ENCODE data around the gene EVI5L. TPM values are rescaled to one million over a fixed set of nuclear protein-coding genes. Genes with fewer than 3 reads are reported as not detected.

Gene EVI5L
- total and polyA plus RNA-seq, 2 of the 8 experiments (the other 6 are each of a cell fraction or from before 2014, with no cell fraction given), result 7.2 to 11.0 TPM

- Histone ChIP-seq H3K79me1 (ENCODE audit: low read depth, low read length) (no peaks in the 10 kb centered on the region), H4K20me1 (replicated peaks in 1 of 2; ENCODE audit: control insufficient read depth in 1 of 2, insufficient read depth in 2 of 2, low read length in 2 of 2) (peaks cover 0 to 22% of the 10 kb centered on the region in 2 experiments), H3K9ac (replicated peaks in 1 of 4; ENCODE audit: extremely low read depth in 1 of 4, low read depth in 3 of 4, low read length in 3 of 4) (no peak overlapping the region; a peak in 1 of 7 replicates), H2BK15ac (ENCODE audit: low read length) (0 out of 2 replicates have a peak overlapping the region, but pooled peaks have one; percentile 65), H2AFZ (ENCODE audit: low read length) (no peak overlapping the region), H3K23ac (ENCODE audit: insufficient read length) (no peak overlapping the region), H3K18ac (ENCODE audit: extremely low read depth, low read length) (no peak overlapping the region), H4K8ac (ENCODE audit: extremely low read depth, insufficient read depth, low read length) (no peak overlapping the region), H3K4me3 (ENCODE audit: extremely low read depth in 1 of 4, insufficient read depth in 2 of 4, low read depth in 3 of 4, low read length in 4 of 4) (no peak overlapping the region), H2BK5ac (ENCODE audit: low read depth, low read length) (0 out of 2 replicates have a peak overlapping the region, but pooled peaks have one; percentile 35), H3K4me1 (replicated peaks in 1 of 4; ENCODE audit: control insufficient read depth in 3 of 4, insufficient read depth in 4 of 4, low read length in 3 of 4) (no peaks in the 10 kb centered on the region), H3K36me3 (ENCODE audit: control insufficient read depth in 2 of 4, insufficient read depth in 4 of 4, low read length in 3 of 4) (no peaks in the 10 kb centered on the region; a peak in 1 of 8 replicates), H3K56ac (replicated peaks; ENCODE audit: insufficient read length, low read depth, low read length) (peak overlapping the region; percentile 97), H3K23me2 (ENCODE audit: low read depth, low read length) (peaks cover 17% of the 10 kb centered on the region), H3K27me3 (replicated peaks in 1 of 4; ENCODE audit: control insufficient read depth in 3 of 4, extremely low read depth in 1 of 4, insufficient read depth in 3 of 4, low read length in 3 of 4) (no peaks in the 10 kb centered on the region; a peak in 1 of 7 replicates), H2AK5ac (ENCODE audit: low read depth, low read length) (peak overlapping the region; percentile 97), H4K91ac (replicated peaks; ENCODE audit: insufficient read length, low read length) (no peak overlapping the region), H3K27ac (ENCODE audit: low read depth, low read length) (no peak overlapping the region), H3K4ac (replicated peaks; ENCODE audit: insufficient read length, low read depth, low read length) (peak overlapping the region; percentile 38), H2BK12ac (ENCODE audit: low read depth, low read length) (no peak overlapping the region), H4K5ac (ENCODE audit: insufficient read length, low read depth, low read length) (no peak overlapping the region), H3K14ac (ENCODE audit: insufficient read length) (no peak overlapping the region), H3K4me2 (ENCODE audit: insufficient read depth in 1 of 2, low read depth in 2 of 2, low read length in 2 of 2) (no peak overlapping the region), H2BK20ac (ENCODE audit: low read length) (no peak overlapping the region), H3K9me3 (ENCODE audit: insufficient read depth in 2 of 2, low read depth in 1 of 2, low read length in 1 of 2) (peaks cover 0 to 14% of the 10 kb centered on the region in 2 experiments; a peak in 2 of 4 replicates), H2BK120ac (replicated peaks; ENCODE audit: low read depth, low read length) (no peak overlapping the region), H3K79me2 (ENCODE audit: control insufficient read depth in 1 of 2, insufficient read depth in 2 of 2, low read length in 2 of 2) (peaks cover 0 to 7% of the 10 kb centered on the region in 2 experiments; a peak in 2 of 4 replicates)
- TF ChIP-seq E2F6 (IDR thresholded peaks at IDR 0.05) (no peak), SIRT6 (IDR thresholded peaks at IDR 0.05; ENCODE audit: low read length) (no peak), BRCA1 (IDR thresholded peaks at IDR 0.05; ENCODE audit: low read depth, low read length) (no peak), TBP (IDR thresholded peaks at IDR 0.05; ENCODE audit: low read depth, low read length) (no peak), SIX5 (IDR thresholded peaks at IDR 0.05; ENCODE audit: low read depth, low read length) (no peak), CTCF (IDR thresholded peaks at IDR 0.05; ENCODE audit: control extremely low read depth in 1 of 3, insufficient read depth in 1 of 3, low read depth in 1 of 3, low read length in 3 of 3) (no peak), SP4 (IDR thresholded peaks at IDR 0.05; ENCODE audit: low read length) (no peak), MAX (IDR thresholded peaks at IDR 0.05) (no peak), JUND (IDR thresholded peaks at IDR 0.05; ENCODE audit: low read length) (no peak), CREB1 (IDR thresholded peaks at IDR 0.05) (no peak)
- ChIA-PET POLR2A (ENCODE audit: partially characterized antibody) (no interaction called here), CTCF (ENCODE audit: partially characterized antibody) (no interaction called here)
- WGBS, 2 experiments (ENCODE audit: extremely low coverage in 1 of 2, insufficient coverage in 1 of 2, insufficient read length in 1 of 2, insufficient replicate concordance in 2 of 2, low coverage in 1 of 2, low lambda C conversion rate in 2 of 2, missing lambda C conversion rate in 1 of 2), result 92% methylated on average over 6 of the region's 6 CpGs; no CpG with 5 or more reads in 1 of the 2 experiments
- DNase-seq (ENCODE audit: low read depth in 1 of 2, low spot score in 2 of 2) (no peak), FAIRE-seq (no peak)
These were observed 13.5 kb downstream of the EVI5L start for GRCh38 chr19:7843521-7843920.
